GM12872 (cell line): ENCODE results near the gene AOAH.

Experiments used
- CTCF ChIP-seq: IDR thresholded peaks from 3 replicates; pipeline ENCODE4 v1.5.1; 2011; ENCODE audit warnings: low read depth, mild to moderate bottlenecking, low read length, moderate library complexity; ENCODE audit not compliant: insufficient read depth

Gene AOAH

DNA sequence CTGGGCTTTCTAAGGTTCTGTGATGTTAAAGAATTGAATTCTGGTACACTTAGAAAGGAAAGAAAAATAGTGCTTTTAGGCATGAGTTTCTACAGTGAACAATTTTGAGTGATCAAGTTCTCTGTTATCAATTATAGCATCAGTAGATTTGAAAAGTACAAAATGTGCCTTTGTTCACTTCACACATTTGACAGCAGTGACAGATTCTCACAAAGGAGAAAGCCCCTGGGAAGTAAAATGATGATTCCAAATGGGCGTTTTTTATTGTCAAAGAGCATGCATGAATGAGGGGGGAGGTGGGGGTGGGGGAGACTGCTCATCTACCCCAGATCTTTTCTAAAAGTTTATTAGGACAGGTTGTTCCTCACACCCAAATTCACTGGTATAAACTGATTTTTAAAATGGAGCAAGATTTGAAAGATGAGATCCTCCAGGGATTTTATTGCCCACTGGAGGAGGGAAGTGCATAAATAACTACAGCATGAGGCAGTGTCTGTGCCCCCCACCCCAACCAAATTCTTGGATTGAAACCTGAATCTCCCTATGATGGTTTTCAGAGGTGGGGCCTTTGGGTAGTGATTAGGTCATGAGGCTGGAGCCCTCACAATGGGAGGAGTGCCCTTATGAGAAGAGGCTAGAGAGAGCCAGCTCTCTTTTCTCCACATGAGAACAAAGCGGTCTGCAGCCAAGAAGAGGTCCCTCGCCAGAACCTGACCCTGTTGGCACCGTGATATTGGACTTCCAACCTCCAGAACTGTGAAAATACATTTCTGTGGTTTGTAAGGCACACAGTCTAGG, 79.5 kb downstream of the AOAH start:
- TF ChIP-seq CTCF = no peak

DNA sequence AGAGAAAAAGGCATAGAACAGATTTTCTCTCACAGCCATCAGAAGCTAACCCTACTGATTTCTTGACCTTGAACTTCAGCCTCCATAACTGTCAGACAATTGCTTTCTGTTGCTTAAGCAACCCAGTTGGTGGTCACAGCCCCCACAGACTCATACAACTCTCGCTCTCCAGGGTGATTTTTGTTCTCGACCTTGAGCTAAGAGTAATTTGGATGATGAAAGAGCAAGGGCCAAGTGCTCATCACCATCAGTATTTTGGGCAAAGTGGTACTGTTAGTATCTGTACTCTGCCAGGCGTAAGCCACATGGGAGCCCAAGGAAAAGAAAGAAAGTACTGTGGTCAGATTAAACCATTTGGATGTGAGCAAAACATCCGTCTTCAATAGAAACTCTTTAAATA, 81.9 kb downstream of the AOAH start:
- no peak for TF ChIP-seq CTCF

- no peak for TF ChIP-seq CTCF
These were observed 82.3 kb downstream of the AOAH start for GRCh38 chr7:36642010-36642409.

- TF ChIP-seq CTCF = no peak
These were observed 83.6 kb downstream of the AOAH start for GRCh38 chr7:36640682-36641081.

DNA sequence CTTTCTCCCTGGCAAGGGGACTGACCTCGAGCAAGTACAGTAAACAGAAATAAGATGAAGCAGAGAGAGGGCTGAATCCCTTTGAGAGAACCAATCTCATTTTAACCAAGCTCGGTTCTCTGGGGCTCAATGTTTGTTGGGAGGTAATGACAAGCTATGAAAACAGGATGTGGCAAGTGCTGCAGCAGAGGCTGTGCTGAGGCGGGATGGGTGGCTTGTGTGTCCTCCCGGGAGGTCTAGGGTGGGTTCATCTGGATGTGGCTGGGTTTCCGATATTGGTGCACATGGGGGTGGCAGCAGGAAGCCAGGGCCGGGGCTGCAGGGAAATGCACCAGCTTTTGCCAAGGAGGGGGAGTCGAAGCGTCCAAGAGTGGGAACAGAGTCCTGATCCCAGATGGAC, 84.5 kb downstream of the AOAH start:
- TF ChIP-seq CTCF = no peak

DNA sequence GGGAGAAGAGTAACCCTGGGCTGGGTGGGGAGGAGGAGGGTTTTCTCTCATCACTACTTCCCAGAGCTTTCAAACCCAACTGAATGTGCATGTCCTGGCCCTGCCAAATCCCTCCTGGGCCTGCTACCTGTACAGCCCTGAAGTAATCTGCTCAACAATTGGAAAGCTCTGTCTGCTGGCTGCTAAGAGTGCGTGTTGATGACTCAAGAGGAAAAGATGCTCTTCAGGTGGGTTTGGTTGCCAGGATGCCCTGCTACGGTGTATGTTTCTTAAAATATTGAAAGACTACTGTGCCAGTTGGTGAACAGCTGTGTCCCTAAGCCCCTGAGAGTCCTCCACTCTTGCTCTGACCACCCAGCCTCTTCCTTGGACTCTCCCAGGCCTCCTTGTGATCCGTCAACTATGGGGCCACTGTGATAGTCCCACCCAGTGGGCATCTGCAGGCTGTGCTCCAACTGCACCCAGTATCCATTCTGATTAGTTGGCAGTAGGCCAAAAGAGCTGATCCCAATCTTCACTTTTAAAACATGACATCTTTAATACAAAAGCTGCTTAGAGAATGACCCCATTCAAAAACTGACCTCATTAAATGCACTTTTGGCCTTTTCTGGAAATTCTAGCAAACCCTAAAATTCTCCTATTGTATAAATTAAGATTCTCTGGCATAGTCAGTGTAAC, 85.6 kb downstream of the AOAH start:
- no peak for TF ChIP-seq CTCF

GRCh38 chr7:36638140-36638539, 86.2 kb downstream of the AOAH start:
- TF ChIP-seq CTCF = no peak
